Nephron (organoid): Measurements from ENCODE around the gene IL16.
A peak's percentile ranks its signal among the peaks of the same experiment; 100 is the strongest.

Source experiments
- H3K27ac Mint-ChIP-seq, 3 experiments: 2 replicates each; pipeline ENCODE4 v1.8.0; 2020; ENCODE audit warnings: mixed read lengths in 3 of 3, mild to moderate bottlenecking in 2 of 3, moderate library complexity in 1 of 3
- H3K27me3 Mint-ChIP-seq: 2 replicates; pipeline ENCODE4 v1.8.0; 2021; ENCODE audit warnings: low read depth, mild to moderate bottlenecking, moderate library complexity, mixed read lengths
- H3K36me3 Mint-ChIP-seq: 2 replicates; pipeline ENCODE4 v1.8.0; 2020; ENCODE audit warnings: low read depth, mixed read lengths
- H3K4me1 Mint-ChIP-seq: 2 replicates; pipeline ENCODE4 v1.8.0; 2020; ENCODE audit warnings: mixed read lengths
- H3K4me3 Mint-ChIP-seq, 3 experiments: 2 replicates each; pipeline ENCODE4 v1.8.0; 2020; ENCODE audit warnings: mild to moderate bottlenecking in 3 of 3, mixed read lengths in 3 of 3, moderate library complexity in 2 of 3
- H3K9me3 Mint-ChIP-seq: 2 replicates; pipeline ENCODE4 v1.8.0; 2020; ENCODE audit warnings: mixed read lengths
- TF ChIP-seq, protein P1 (sequence below), 3 experiments: fragments of 200-600 bp; sonication (generic); IDR thresholded peaks; one replicate each; pipeline ENCODE4 v1.5.0; 2021; ENCODE audit warnings: antibody characterized with exemption in 3 of 3; ENCODE audit not compliant: unreplicated experiment in 3 of 3

IL16 gene

DNA sequence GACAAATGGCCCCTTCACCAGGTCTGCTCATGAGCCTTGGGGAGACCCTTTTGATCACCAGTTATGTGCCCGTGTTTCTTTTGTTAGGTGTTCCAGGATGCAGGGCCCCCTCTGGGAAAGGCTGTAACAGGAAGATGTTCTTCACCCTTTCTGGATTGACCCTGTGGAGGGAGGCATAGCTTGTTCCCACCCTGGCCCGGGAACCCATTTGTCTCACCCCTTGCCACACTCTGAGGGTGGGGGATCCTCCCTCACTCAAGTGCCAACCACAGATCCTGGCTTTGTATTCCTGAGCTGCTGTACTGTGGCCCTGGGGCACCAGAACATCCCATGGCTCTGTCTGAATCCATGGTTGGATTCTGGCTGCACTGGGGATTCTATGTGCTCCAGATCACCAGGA, 18.9 kb downstream of the IL16 start:
- Mint-ChIP-seq H3K27me3 (no peaks in the 10 kb centered on the region), H3K4me1 (no peaks in the 10 kb centered on the region), H3K9me3 (peaks cover 20% of the 10 kb centered on the region), H3K27ac (no peak overlapping the region), H3K36me3 (peaks cover 3% of the 10 kb centered on the region), H3K4me3 (no peak overlapping the region)
- TF ChIP-seq, protein P1, sequence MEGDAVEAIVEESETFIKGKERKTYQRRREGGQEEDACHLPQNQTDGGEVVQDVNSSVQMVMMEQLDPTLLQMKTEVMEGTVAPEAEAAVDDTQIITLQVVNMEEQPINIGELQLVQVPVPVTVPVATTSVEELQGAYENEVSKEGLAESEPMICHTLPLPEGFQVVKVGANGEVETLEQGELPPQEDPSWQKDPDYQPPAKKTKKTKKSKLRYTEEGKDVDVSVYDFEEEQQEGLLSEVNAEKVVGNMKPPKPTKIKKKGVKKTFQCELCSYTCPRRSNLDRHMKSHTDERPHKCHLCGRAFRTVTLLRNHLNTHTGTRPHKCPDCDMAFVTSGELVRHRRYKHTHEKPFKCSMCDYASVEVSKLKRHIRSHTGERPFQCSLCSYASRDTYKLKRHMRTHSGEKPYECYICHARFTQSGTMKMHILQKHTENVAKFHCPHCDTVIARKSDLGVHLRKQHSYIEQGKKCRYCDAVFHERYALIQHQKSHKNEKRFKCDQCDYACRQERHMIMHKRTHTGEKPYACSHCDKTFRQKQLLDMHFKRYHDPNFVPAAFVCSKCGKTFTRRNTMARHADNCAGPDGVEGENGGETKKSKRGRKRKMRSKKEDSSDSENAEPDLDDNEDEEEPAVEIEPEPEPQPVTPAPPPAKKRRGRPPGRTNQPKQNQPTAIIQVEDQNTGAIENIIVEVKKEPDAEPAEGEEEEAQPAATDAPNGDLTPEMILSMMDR (IDR thresholded peaks at IDR 0.05; ENCODE audit: unreplicated experiment in 3 of 3): no peak

DNA sequence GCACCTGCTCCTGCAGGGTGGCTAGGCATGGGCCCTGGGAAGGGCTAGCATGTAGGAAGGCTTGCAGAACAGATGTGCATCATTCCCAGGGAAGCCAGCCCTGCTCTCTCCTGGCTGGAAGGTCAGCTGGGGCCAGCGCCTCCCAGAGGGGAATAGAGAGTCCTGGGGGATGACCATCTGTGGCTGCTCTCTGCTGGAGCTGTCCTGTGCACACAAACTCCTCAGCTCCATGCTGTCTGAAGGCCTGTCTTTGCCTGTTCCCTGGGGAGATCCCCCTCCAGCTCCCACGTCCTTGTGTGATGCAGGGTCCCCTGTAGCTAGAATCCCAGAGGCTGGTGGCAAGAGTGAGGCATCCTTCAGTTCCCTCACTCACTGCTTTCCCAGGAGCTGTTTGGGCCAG, 19.3 kb downstream of the IL16 start:
- H3K4me1 Mint-ChIP-seq: no peaks in the 10 kb centered on the region
- H3K27me3 Mint-ChIP-seq: no peaks in the 10 kb centered on the region
- H3K36me3 Mint-ChIP-seq: peaks cover 3% of the 10 kb centered on the region

GRCh38 chr15:81216422-81216821, 19.7 kb downstream of the IL16 start:
- TF ChIP-seq, protein P1 (IDR thresholded peaks at IDR 0.05; ENCODE audit: unreplicated experiment in 3 of 3): no peak
- no peaks in the 10 kb centered on the region for H3K27me3 Mint-ChIP-seq
- H3K4me1 Mint-ChIP-seq: no peaks in the 10 kb centered on the region
- peak overlapping the region in 1 of 3 experiments; percentile 51 for H3K27ac Mint-ChIP-seq
- H3K9me3 Mint-ChIP-seq: peaks cover 19% of the 10 kb centered on the region
- peaks cover 3% of the 10 kb centered on the region for H3K36me3 Mint-ChIP-seq
- no peak overlapping the region for H3K4me3 Mint-ChIP-seq

More for the DNA sequence above, 19.3 kb downstream of the IL16 start:
- Mint-ChIP-seq H3K27ac (no peak overlapping the region), H3K4me3 (no peak overlapping the region), H3K9me3 (peaks cover 19% of the 10 kb centered on the region)
- TF ChIP-seq, protein P1 (IDR thresholded peaks at IDR 0.05; ENCODE audit: unreplicated experiment in 3 of 3): no peak

- Mint-ChIP-seq H3K4me3 (no peak overlapping the region), H3K4me1 (no peaks in the 10 kb centered on the region), H3K27me3 (peaks cover 5% of the 10 kb centered on the region), H3K9me3 (no peaks in the 10 kb centered on the region), H3K36me3 (no peaks in the 10 kb centered on the region), H3K27ac (no peak overlapping the region)
- TF ChIP-seq, protein P1 (IDR thresholded peaks at IDR 0.05; ENCODE audit: unreplicated experiment in 3 of 3): no peak
Observed at GRCh38 chr15:81221449-81221848, 24.8 kb downstream of the IL16 start.

DNA sequence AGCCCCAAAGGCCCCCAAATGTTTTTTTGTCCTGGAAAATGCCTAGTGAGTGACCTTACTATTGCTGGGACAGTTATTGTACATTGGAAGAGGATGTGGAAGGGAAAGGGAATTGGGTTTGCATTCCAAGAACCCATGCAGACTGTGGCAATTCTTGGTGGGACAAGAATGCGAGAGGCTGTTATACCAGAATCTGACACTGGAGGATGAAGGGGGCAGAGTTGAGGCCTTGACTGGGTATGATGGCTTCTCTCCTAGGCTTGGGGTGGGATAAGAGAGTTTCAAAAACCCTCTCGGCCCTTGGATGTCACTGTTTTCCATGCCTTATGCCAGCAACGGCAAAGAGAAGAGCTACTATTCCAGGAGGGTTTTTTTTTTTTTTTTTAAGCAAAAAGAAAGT, 25.3 kb downstream of the IL16 start:
- TF ChIP-seq, protein P1 (IDR thresholded peaks at IDR 0.05; ENCODE audit: unreplicated experiment in 3 of 3): no peak
- H3K36me3 Mint-ChIP-seq: no peaks in the 10 kb centered on the region

GRCh38 chr15:81223346-81223971, 26.8 kb downstream of the IL16 start:
- no peak overlapping the region for H3K27ac Mint-ChIP-seq
- TF ChIP-seq, protein P1 (IDR thresholded peaks at IDR 0.05; ENCODE audit: unreplicated experiment in 3 of 3): no peak
- no peaks in the 10 kb centered on the region for H3K4me1 Mint-ChIP-seq
- no peak overlapping the region for H3K4me3 Mint-ChIP-seq
- H3K9me3 Mint-ChIP-seq: no peaks in the 10 kb centered on the region
- H3K27me3 Mint-ChIP-seq: peaks cover 5% of the 10 kb centered on the region
- no peaks in the 10 kb centered on the region for H3K36me3 Mint-ChIP-seq

More for the DNA sequence above, 25.3 kb downstream of the IL16 start:
- Mint-ChIP-seq H3K27ac (no peak overlapping the region), H3K4me3 (no peak overlapping the region), H3K27me3 (peaks cover 5% of the 10 kb centered on the region), H3K9me3 (no peaks in the 10 kb centered on the region), H3K4me1 (no peaks in the 10 kb centered on the region)
